SK-N-SH (cell line): Measurements from ENCODE around the gene FH. TPM values are rescaled to one million over a fixed set of nuclear protein-coding genes. Genes with fewer than 3 reads are reported as not detected.
A peak's percentile ranks its signal among the peaks of the same experiment; 100 is the strongest.

ENCODE experiments used
- CTCF ChIA-PET: fragments of 300-600, 350-600 bp; formaldehyde crosslinking; extraction: SDS; loops from one replicate; lab custom pipeline; 2021; lab: Yijun Ruan, JAX
- POLR2A ChIA-PET: fragments of 350-600 bp; sonication (Branson Sonifier 250); formaldehyde crosslinking; extraction: SDS; loops from one replicate; lab custom pipeline; 2020; ENCODE audit warnings: antibody characterized with exemption, inconsistent platforms; lab: Yijun Ruan, JAX
- DNase-seq: peaks from one replicate; pipeline ENCODE4 v3.0.0; 2012
- H2AFZ ChIP-seq: fragments of 200-600 bp; sonication (generic); 2 replicates; pipeline ENCODE4 v1.8.1; 2016; ENCODE audit warnings: antibody characterized with exemption, mild to moderate bottlenecking, low read depth
- H3F3A ChIP-seq: fragments of 200-600 bp; sonication (generic); replicated peaks from 2 replicates; pipeline ENCODE3; 2016; ENCODE audit warnings: antibody characterized with exemption, mild to moderate bottlenecking; ENCODE audit not compliant: insufficient read depth
- H3K27ac ChIP-seq, 2 experiments: fragments of 200-500 bp in 1 of 2; fragments of 200-600 bp in 1 of 2; sonication (Bioruptor generic) in 1 of 2; sonication (generic), shearing (Covaris generic) in 1 of 2; 2 replicates each; pipeline versions ENCODE4 v1.5.1 to v1.6.1; 2014 to 2016; ENCODE audit warnings: low read depth in 2 of 2, inconsistent platforms in 1 of 2, low read length in 1 of 2, mild to moderate bottlenecking in 1 of 2, mixed read lengths in 1 of 2
- H3K27me3 ChIP-seq: fragments of 200-600 bp; sonication (generic), shearing (Covaris generic); 2 replicates; pipeline ENCODE4 v1.6.1; 2016; ENCODE audit warnings: mixed run types; ENCODE audit not compliant: insufficient read depth
- H3K36me3 ChIP-seq, 2 experiments: fragments of 200-500 bp in 1 of 2; fragments of 200-600 bp in 1 of 2; sonication (Bioruptor generic) in 1 of 2; sonication (generic) in 1 of 2; replicated peaks in 1 of 2; 2 replicates each; pipeline versions ENCODE3 to v1.5.1; 2014 to 2016; ENCODE audit warnings: low read length in 1 of 2, mild to moderate bottlenecking in 1 of 2; ENCODE audit not compliant: insufficient read depth in 2 of 2, control insufficient read depth in 1 of 2
- H3K4me1 ChIP-seq, 2 experiments: fragments of 200-500 bp in 1 of 2; fragments of 200-600 bp in 1 of 2; sonication (Bioruptor generic) in 1 of 2; sonication (generic), shearing (Covaris generic) in 1 of 2; 2 replicates each; pipeline versions ENCODE4 v1.5.1 to v1.6.1; 2014 to 2016; ENCODE audit warnings: low read depth in 1 of 2, low read length in 1 of 2, mixed run types in 1 of 2; ENCODE audit not compliant: insufficient read depth in 2 of 2, control insufficient read depth in 1 of 2
- H3K4me2 ChIP-seq: fragments of 200-600 bp; sonication (generic), shearing (Covaris generic); 2 replicates; pipeline ENCODE4 v1.6.1; 2017; ENCODE audit warnings: mixed run types
- H3K4me3 ChIP-seq, 2 experiments: fragments of 200-500 bp in 1 of 2; fragments of 200-600 bp in 1 of 2; sonication (Bioruptor generic) in 1 of 2; sonication (generic), shearing (Covaris generic) in 1 of 2; 2 replicates each; pipeline versions ENCODE4 v1.5.1 to v1.8.1; 2014 to 2016; ENCODE audit warnings: low read depth in 2 of 2, inconsistent platforms in 1 of 2, low read length in 1 of 2, mild to moderate bottlenecking in 1 of 2, mixed read lengths in 1 of 2, moderate library complexity in 1 of 2
- H3K79me2 ChIP-seq: fragments of 200-600 bp; sonication (generic); 2 replicates; pipeline ENCODE4 v1.8.1; 2017; ENCODE audit warnings: mild to moderate bottlenecking; ENCODE audit not compliant: insufficient read depth
- H3K9ac ChIP-seq: fragments of 200-600 bp; sonication (generic); 2 replicates; pipeline ENCODE4 v1.6.1; 2017; ENCODE audit warnings: mixed run types
- H3K9me2 ChIP-seq: fragments of 200-600 bp; sonication (generic); 2 replicates; pipeline ENCODE4 v1.6.1; 2017; ENCODE audit warnings: mixed run types
- H3K9me3 ChIP-seq: fragments of 200-600 bp; sonication (generic); 2 replicates; pipeline ENCODE4 v1.6.1; 2017; ENCODE audit warnings: mixed run types, mild to moderate bottlenecking, moderate library complexity
- H4K20me1 ChIP-seq: fragments of 200-600 bp; sonication (generic); 2 replicates; pipeline ENCODE4 v1.6.1; 2017; ENCODE audit warnings: mild to moderate bottlenecking, mixed run types; ENCODE audit not compliant: insufficient read depth
- CHD2 ChIP-seq: fragments of 150-350 bp; IDR thresholded peaks from 2 replicates; pipeline ENCODE4 v1.6.1; 2018; ENCODE audit warnings: low read length; ENCODE audit not compliant: partially characterized antibody
- ELF1 ChIP-seq: IDR thresholded peaks from 2 replicates; pipeline ENCODE4 v1.4.0; 2012
- FOXJ3 ChIP-seq: sonication (generic); formaldehyde crosslinking; IDR thresholded peaks from 2 replicates; pipeline ENCODE4 v1.5.1; 2020; ENCODE audit warnings: mild to moderate bottlenecking, missing genetic modification reagents
- GABPA ChIP-seq: IDR thresholded peaks from 2 replicates; pipeline ENCODE4 v1.4.0; 2012; ENCODE audit warnings: low read depth, mild to moderate bottlenecking
- IRF3 ChIP-seq: fragments of 150-350 bp; IDR thresholded peaks from 2 replicates; pipeline ENCODE4 v1.6.1; 2016; ENCODE audit warnings: mild to moderate bottlenecking, low read depth, low read length
- MAX ChIP-seq: IDR thresholded peaks from 2 replicates; pipeline ENCODE4 v1.4.0; 2012; ENCODE audit warnings: low read depth
- MXI1 ChIP-seq: IDR thresholded peaks from 2 replicates; pipeline ENCODE4 v1.6.1; 2012; ENCODE audit warnings: mild to moderate bottlenecking, low read depth, low read length, improper control_type of control experiment
- NRF1 ChIP-seq: IDR thresholded peaks from 2 replicates; pipeline ENCODE4 v1.6.1; 2012; ENCODE audit warnings: low read depth, mild to moderate bottlenecking, low read length
- PBX3 ChIP-seq: IDR thresholded peaks from 2 replicates; pipeline ENCODE4; 2012
- POLR2AphosphoS5 ChIP-seq: IDR thresholded peaks from 2 replicates; pipeline ENCODE4 v1.6.1; 2012; ENCODE audit warnings: low read depth, low read length
- RCOR1 ChIP-seq: fragments of 150-350 bp; IDR thresholded peaks from 2 replicates; pipeline ENCODE4 v1.6.1; 2017; ENCODE audit warnings: antibody characterized with exemption, low read length
- REST ChIP-seq: IDR thresholded peaks from 2 replicates; pipeline ENCODE4 v1.6.1; 2012; ENCODE audit warnings: mild to moderate bottlenecking, low read depth, low read length, moderate library complexity
- RFX5 ChIP-seq: IDR thresholded peaks from 2 replicates; pipeline ENCODE4 v1.6.1; 2012; ENCODE audit warnings: mild to moderate bottlenecking, improper control_type of control experiment, low read length
- SIN3A ChIP-seq: IDR thresholded peaks from 2 replicates; pipeline ENCODE4 v1.6.1; 2012; ENCODE audit warnings: low read depth, mild to moderate bottlenecking, low read length, moderate library complexity, borderline replicate concordance
- TAF1 ChIP-seq: IDR thresholded peaks from 2 replicates; pipeline ENCODE4 v1.6.1; 2012; ENCODE audit warnings: low read depth, mild to moderate bottlenecking, low read length, moderate library complexity, borderline replicate concordance
- USF1 ChIP-seq: IDR thresholded peaks from 2 replicates; pipeline ENCODE4 v1.4.0; 2012; ENCODE audit warnings: low read depth, borderline replicate concordance
- YY1 ChIP-seq: IDR thresholded peaks from 2 replicates; pipeline ENCODE4 v1.4.0; 2012; ENCODE audit warnings: low read depth, mild to moderate bottlenecking
- WGBS: methylation state at CpG from one replicate; pipeline ENCODE4 v1.1.6; 2017; ENCODE audit warnings: low lambda C conversion rate; 5-methylcytosine and 5-hydroxymethylcytosine counted together
- polyA plus RNA-seq, 3 experiments: library from polyadenylated mRNA; depleted of rRNA; stranded (reverse); fragments of >200 nt; gene quantifications; 2 replicates each; pipeline ENCODE4 v1.2.3, GENCODE V29; 2012

FH gene
- 48.1 and 55.4 TPM in 2 replicates for polyA plus RNA-seq (2012; rRNA removed)
- polyA plus RNA-seq (2012; cell fraction: cytosol; rRNA removed) = 58.2 and 61.6 TPM in 2 replicates
- polyA plus RNA-seq (2012; cell fraction: nucleus; rRNA removed) = 26.6 and 49.7 TPM in 2 replicates

- 2% methylated on average over 15 of the region's 70 CpGs for WGBS
- Histone ChIP-seq H2AFZ (peak within 1 kb of the TSS; percentile 97), H3K4me2 (peak within 1 kb of the TSS; percentile 89), H3K27me3 (no peaks in the 10 kb centered on the region), H3K36me3 (peaks cover 11 to 16% of the 10 kb centered on the region in 2 experiments), H3K4me3 (peak within 1 kb of the TSS; percentile 71 to 96), H3K79me2 (peaks cover 46% of the 10 kb centered on the region), H3K9me3 (no peaks in the 10 kb centered on the region), H3F3A (no peaks in the 10 kb centered on the region), H3K9me2 (peaks cover 5% of the 10 kb centered on the region; the same call in 1 of the 2 replicates), H3K4me1 (peaks cover 5 to 12% of the 10 kb centered on the region in 2 experiments; a peak in 2 of 4 replicates), H3K27ac (peak within 1 kb of the TSS; percentile 74 to 84), H4K20me1 (0 out of 2 replicates have a peak, but pooled peaks cover 3% of the 10 kb centered on the region), H3K9ac (peak within 1 kb of the TSS; percentile 75)
- POLR2A ChIA-PET = no interaction called here
- DNase-seq = peak; percentile 91
- CTCF ChIA-PET = interaction anchor here (0.8 to 1.8 kb wide), 4 partner anchors 10 to 787 kb away, joined by 3 to 4 read pairs (median 3); no protein-coding TSS in a partner anchor
- TF ChIP-seq PBX3 (peak; percentile 52), ELF1 (no peak), USF1 (no peak), MAX (peak; percentile 71), SIN3A (peak; percentile 69; the same call in 1 of the 2 replicates), TAF1 (peak; percentile 61; the same call in 1 of the 2 replicates), RFX5 (peak; percentile 59; the same call in 1 of the 2 replicates), MXI1 (peak; percentile 86), CHD2 (peak; percentile 61), NRF1 (no peak), IRF3 (peak; percentile 67), YY1 (no peak; the same call in 1 of the 2 replicates), FOXJ3 (CRISPR knock-in tag) (peak; percentile 35; the same call in 1 of the 2 replicates), REST (no peak), RCOR1 (peak; percentile 54; the same call in 1 of the 2 replicates), GABPA (no peak), POLR2AphosphoS5 (peak; percentile 82)
These were observed at the start of gene FH for GRCh38 chr1:241519308-241520079. FH (minus strand) TSS chr1:241519755; CDS start chr1:241519722, 33 bp downstream.
